Lung (tissue), 12 donors: Measurements from ENCODE around the gene RPH3AL. TPM values are rescaled to one million over a fixed set of nuclear protein-coding genes. Genes with fewer than 3 reads are reported as not detected.

Source experiments
- ATAC-seq: fragments of 200-7000 bp; cut with Tn5 transposase; one replicate; pipeline ENCODE4 v1.9.1; 2020; ENCODE audit warnings: moderate number of reproducible peaks; ENCODE audit not compliant: insufficient read depth, low FRiP score
- DNase-seq, 3 donors: peaks; one replicate each; pipeline ENCODE4 v3.0.0-alpha.2; 2013 to 2017
- H3K27ac ChIP-seq, 2 donors: one replicate each; pipeline ENCODE4 v1.5.1; 2013; ENCODE audit warnings: mild to moderate bottlenecking in 2 of 2, moderate library complexity in 2 of 2, control low read depth in 1 of 2, inconsistent platforms in 1 of 2, low read depth in 1 of 2, low read length in 1 of 2
- H3K27me3 ChIP-seq, 3 donors: one replicate each; pipeline ENCODE4 v1.5.1; 2013; ENCODE audit warnings: low read length in 2 of 3; ENCODE audit not compliant: control insufficient read depth in 3 of 3, insufficient read depth in 3 of 3
- H3K36me3 ChIP-seq, 4 donors: one replicate each; pipeline ENCODE4 v1.5.1; 2013; ENCODE audit warnings: low read length in 4 of 4, mild to moderate bottlenecking in 1 of 4, moderate library complexity in 1 of 4; ENCODE audit not compliant: control insufficient read depth in 4 of 4, insufficient read depth in 4 of 4
- H3K4me1 ChIP-seq, 5 donors: one replicate each; pipeline ENCODE4 v1.5.1; 2013; ENCODE audit warnings: low read length in 5 of 5, mild to moderate bottlenecking in 2 of 5, moderate library complexity in 1 of 5; ENCODE audit not compliant: control insufficient read depth in 5 of 5, insufficient read depth in 5 of 5
- H3K4me3 ChIP-seq: one replicate; pipeline ENCODE4 v1.5.1; 2013; ENCODE audit warnings: mild to moderate bottlenecking, control low read depth, moderate library complexity
- H3K9ac ChIP-seq, 2 donors: one replicate each; pipeline ENCODE4 v1.5.1; 2013; ENCODE audit warnings: low read length in 2 of 2, control low read depth in 1 of 2; ENCODE audit not compliant: insufficient read depth in 1 of 2
- H3K9me3 ChIP-seq, 4 donors: one replicate each; pipeline ENCODE4 v1.5.1; 2013; ENCODE audit warnings: low read length in 3 of 4, mild to moderate bottlenecking in 1 of 4, moderate library complexity in 1 of 4; ENCODE audit not compliant: control insufficient read depth in 4 of 4, insufficient read depth in 3 of 4
- CTCF ChIP-seq: IDR thresholded peaks from 2 replicates; pipeline ENCODE4 v1.5.1; 2012; ENCODE audit warnings: mild to moderate bottlenecking; ENCODE audit errors: control extremely low read depth, extremely low read depth
- WGBS, 2 donors: extraction: QIAGEN DNeasy Blood & Tissue Kit; methylation state at CpG; one replicate each; pipeline ENCODE4 v1.1.7; 2013; 5-methylcytosine and 5-hydroxymethylcytosine counted together
- polyA plus RNA-seq, 2 donors: library from polyadenylated mRNA; stranded (reverse); fragments of 200-250 nt; gene quantifications; one replicate each; pipeline ENCODE4 v1.2.1, GENCODE V29; 2013
- total RNA-seq, 2 donors: library from RNA; depleted of rRNA in 1 of 2; stranded (reverse); fragments of >200 nt in 1 of 2; gene quantifications; one replicate each; pipeline ENCODE4 v1.2.1, GENCODE V29; 2014 to 2021
- donor health status: control.
- donor health status: control.
- donor health status: Bipolar disorder and iron deficiency.
- donor health status: healthy.
- donor health status: DM: yes; HTN: yes; CAD: no.

Gene RPH3AL
- total and polyA plus RNA-seq, 4 donors = 19.5 to 76.6 (median 21.6) TPM

- H3K27me3 ChIP-seq = no peaks in the 10 kb centered on the region
- TF ChIP-seq CTCF = no peak
- no peaks in the 10 kb centered on the region for H3K9me3 ChIP-seq
- H3K9ac ChIP-seq = no peak overlapping the region
- ATAC-seq = no peak
- DNase-seq = no peak
- H3K4me3 ChIP-seq = no peak overlapping the region
- 86 to 88% methylated on average over 19 of the region's 19 CpGs for WGBS, 2 donors
- H3K36me3 ChIP-seq = peaks cover 0 to 4% (median 0%) of the 10 kb centered on the region in 4 donors
- H3K27ac ChIP-seq = no peak overlapping the region
- H3K4me1 ChIP-seq = peaks cover 0 to 2% (median 2%) of the 10 kb centered on the region in 5 donors
Observed at GRCh38 chr17:227946-228615, 124.5 kb downstream of the RPH3AL start.

- H3K9ac ChIP-seq = no peak overlapping the region
- WGBS, 2 donors = 74 to 82% methylated on average over 15 of the region's 15 CpGs
- ATAC-seq (no peak), DNase-seq (peak; percentile 41 to 65 (median 50))
- peaks cover 0 to 4% (median 0%) of the 10 kb centered on the region in 4 donors for H3K36me3 ChIP-seq
- no peak overlapping the region for H3K27ac ChIP-seq
- H3K27me3 ChIP-seq = no peaks in the 10 kb centered on the region
- TF ChIP-seq CTCF = no peak
- H3K4me3 ChIP-seq = no peak overlapping the region
- H3K4me1 ChIP-seq = peaks cover 0 to 2% (median 0%) of the 10 kb centered on the region in 5 donors
- no peaks in the 10 kb centered on the region for H3K9me3 ChIP-seq
Observed at GRCh38 chr17:227078-227945, 125.3 kb downstream of the RPH3AL start.

GRCh38 chr17:226108-227077 is 126.2 kb downstream of the RPH3AL start:
- Histone ChIP-seq H3K4me1 (peaks cover 0 to 2% (median 0%) of the 10 kb centered on the region in 5 donors), H3K27ac (no peak overlapping the region), H3K9ac (no peak overlapping the region), H3K36me3 (peaks cover 0 to 4% (median 0%) of the 10 kb centered on the region in 4 donors), H3K4me3 (no peak overlapping the region), H3K27me3 (no peaks in the 10 kb centered on the region), H3K9me3 (no peaks in the 10 kb centered on the region)
- no peak for TF ChIP-seq CTCF
- no peak for ATAC-seq
- DNase-seq = no peak
- WGBS, 2 donors = 87 to 88% methylated on average over 24 of the region's 24 CpGs
